SK-N-SH (cell line): ENCODE results near the gene TAS1R3. TPM values are rescaled to one million over a fixed set of nuclear protein-coding genes. Genes with fewer than 3 reads are reported as not detected.

Experiments
- CTCF ChIA-PET: fragments of 300-600, 350-600 bp; formaldehyde crosslinking; extraction: SDS; loops from one replicate; lab custom pipeline; 2021; lab: Yijun Ruan, JAX
- POLR2A ChIA-PET: fragments of 350-600 bp; sonication (Branson Sonifier 250); formaldehyde crosslinking; extraction: SDS; loops from one replicate; lab custom pipeline; 2020; ENCODE audit warnings: antibody characterized with exemption, inconsistent platforms; lab: Yijun Ruan, JAX
- DNase-seq: peaks from one replicate; pipeline ENCODE4 v3.0.0; 2012
- H2AFZ ChIP-seq: fragments of 200-600 bp; sonication (generic); 2 replicates; pipeline ENCODE4 v1.8.1; 2016; ENCODE audit warnings: antibody characterized with exemption, mild to moderate bottlenecking, low read depth
- H3F3A ChIP-seq: fragments of 200-600 bp; sonication (generic); replicated peaks from 2 replicates; pipeline ENCODE3; 2016; ENCODE audit warnings: antibody characterized with exemption, mild to moderate bottlenecking; ENCODE audit not compliant: insufficient read depth
- H3K27ac ChIP-seq, 2 experiments: fragments of 200-500 bp in 1 of 2; fragments of 200-600 bp in 1 of 2; sonication (Bioruptor generic) in 1 of 2; sonication (generic), shearing (Covaris generic) in 1 of 2; 2 replicates each; pipeline versions ENCODE4 v1.5.1 to v1.6.1; 2014 to 2016; ENCODE audit warnings: low read depth in 2 of 2, inconsistent platforms in 1 of 2, low read length in 1 of 2, mild to moderate bottlenecking in 1 of 2, mixed read lengths in 1 of 2
- H3K27me3 ChIP-seq: fragments of 200-600 bp; sonication (generic), shearing (Covaris generic); 2 replicates; pipeline ENCODE4 v1.6.1; 2016; ENCODE audit warnings: mixed run types; ENCODE audit not compliant: insufficient read depth
- H3K36me3 ChIP-seq, 2 experiments: fragments of 200-500 bp in 1 of 2; fragments of 200-600 bp in 1 of 2; sonication (Bioruptor generic) in 1 of 2; sonication (generic) in 1 of 2; replicated peaks in 1 of 2; 2 replicates each; pipeline versions ENCODE3 to v1.5.1; 2014 to 2016; ENCODE audit warnings: low read length in 1 of 2, mild to moderate bottlenecking in 1 of 2; ENCODE audit not compliant: insufficient read depth in 2 of 2, control insufficient read depth in 1 of 2
- H3K4me1 ChIP-seq, 2 experiments: fragments of 200-500 bp in 1 of 2; fragments of 200-600 bp in 1 of 2; sonication (Bioruptor generic) in 1 of 2; sonication (generic), shearing (Covaris generic) in 1 of 2; 2 replicates each; pipeline versions ENCODE4 v1.5.1 to v1.6.1; 2014 to 2016; ENCODE audit warnings: low read depth in 1 of 2, low read length in 1 of 2, mixed run types in 1 of 2; ENCODE audit not compliant: insufficient read depth in 2 of 2, control insufficient read depth in 1 of 2
- H3K4me2 ChIP-seq: fragments of 200-600 bp; sonication (generic), shearing (Covaris generic); 2 replicates; pipeline ENCODE4 v1.6.1; 2017; ENCODE audit warnings: mixed run types
- H3K4me3 ChIP-seq, 2 experiments: fragments of 200-500 bp in 1 of 2; fragments of 200-600 bp in 1 of 2; sonication (Bioruptor generic) in 1 of 2; sonication (generic), shearing (Covaris generic) in 1 of 2; 2 replicates each; pipeline versions ENCODE4 v1.5.1 to v1.8.1; 2014 to 2016; ENCODE audit warnings: low read depth in 2 of 2, inconsistent platforms in 1 of 2, low read length in 1 of 2, mild to moderate bottlenecking in 1 of 2, mixed read lengths in 1 of 2, moderate library complexity in 1 of 2
- H3K79me2 ChIP-seq: fragments of 200-600 bp; sonication (generic); 2 replicates; pipeline ENCODE4 v1.8.1; 2017; ENCODE audit warnings: mild to moderate bottlenecking; ENCODE audit not compliant: insufficient read depth
- H3K9ac ChIP-seq: fragments of 200-600 bp; sonication (generic); 2 replicates; pipeline ENCODE4 v1.6.1; 2017; ENCODE audit warnings: mixed run types
- H3K9me2 ChIP-seq: fragments of 200-600 bp; sonication (generic); 2 replicates; pipeline ENCODE4 v1.6.1; 2017; ENCODE audit warnings: mixed run types
- H3K9me3 ChIP-seq: fragments of 200-600 bp; sonication (generic); 2 replicates; pipeline ENCODE4 v1.6.1; 2017; ENCODE audit warnings: mixed run types, mild to moderate bottlenecking, moderate library complexity
- H4K20me1 ChIP-seq: fragments of 200-600 bp; sonication (generic); 2 replicates; pipeline ENCODE4 v1.6.1; 2017; ENCODE audit warnings: mild to moderate bottlenecking, mixed run types; ENCODE audit not compliant: insufficient read depth
- CHD2 ChIP-seq: fragments of 150-350 bp; IDR thresholded peaks from 2 replicates; pipeline ENCODE4 v1.6.1; 2018; ENCODE audit warnings: low read length; ENCODE audit not compliant: partially characterized antibody
- EZH2phosphoT487 ChIP-seq: fragments of 200-600 bp; sonication (generic); IDR thresholded peaks from 2 replicates; pipeline ENCODE4 v1.6.1; 2017; ENCODE audit warnings: low read depth, mixed run types, mild to moderate bottlenecking, antibody characterized with exemption, moderate library complexity, borderline replicate concordance
- JUND ChIP-seq: IDR thresholded peaks from 2 replicates; pipeline ENCODE4 v1.4.0; 2012
- NRF1 ChIP-seq: IDR thresholded peaks from 2 replicates; pipeline ENCODE4 v1.6.1; 2012; ENCODE audit warnings: low read depth, mild to moderate bottlenecking, low read length
- RFX5 ChIP-seq: IDR thresholded peaks from 2 replicates; pipeline ENCODE4 v1.6.1; 2012; ENCODE audit warnings: mild to moderate bottlenecking, improper control_type of control experiment, low read length
- RXRA ChIP-seq: IDR thresholded peaks from 2 replicates; pipeline ENCODE4 v1.4.0; 2012; ENCODE audit warnings: low read depth, mild to moderate bottlenecking, borderline replicate concordance
- SMC3 ChIP-seq: IDR thresholded peaks from 2 replicates; pipeline ENCODE4 v1.6.1; 2012; ENCODE audit warnings: low read depth, low read length, improper control_type of control experiment
- TCF12 ChIP-seq: IDR thresholded peaks from 2 replicates; pipeline ENCODE4 v1.4.0; 2012
- WGBS: methylation state at CpG from one replicate; pipeline ENCODE4 v1.1.6; 2017; ENCODE audit warnings: low lambda C conversion rate; 5-methylcytosine and 5-hydroxymethylcytosine counted together
- polyA plus RNA-seq, 3 experiments: library from polyadenylated mRNA; depleted of rRNA; stranded (reverse); fragments of >200 nt; gene quantifications; 2 replicates each; pipeline ENCODE4 v1.2.3, GENCODE V29; 2012
- TF ChIP-seq, protein P1 (sequence below): IDR thresholded peaks from 2 replicates; pipeline ENCODE4 v1.6.1; 2012; ENCODE audit warnings: mild to moderate bottlenecking, low read depth, low read length, moderate library complexity
- TF ChIP-seq, protein P2 (sequence below): IDR thresholded peaks from 2 replicates; pipeline ENCODE4 v1.4.0; 2012; ENCODE audit warnings: low read depth
- TF ChIP-seq, protein P3 (sequence below): IDR thresholded peaks from 2 replicates; pipeline ENCODE4; 2012
- TF ChIP-seq, protein P4 (sequence below): fragments of 150-350 bp; IDR thresholded peaks from 2 replicates; pipeline ENCODE4 v1.6.1; 2016; ENCODE audit warnings: mild to moderate bottlenecking, low read depth, low read length
- TF ChIP-seq, protein P5 (sequence below): IDR thresholded peaks from 2 replicates; pipeline ENCODE4 v1.4.0; 2012; ENCODE audit warnings: low read depth, borderline replicate concordance

Gene TAS1R3
- polyA plus RNA-seq, 1 of the 3 experiments (the other 2 are of a cell fraction), result 0.08 TPM

DNA sequence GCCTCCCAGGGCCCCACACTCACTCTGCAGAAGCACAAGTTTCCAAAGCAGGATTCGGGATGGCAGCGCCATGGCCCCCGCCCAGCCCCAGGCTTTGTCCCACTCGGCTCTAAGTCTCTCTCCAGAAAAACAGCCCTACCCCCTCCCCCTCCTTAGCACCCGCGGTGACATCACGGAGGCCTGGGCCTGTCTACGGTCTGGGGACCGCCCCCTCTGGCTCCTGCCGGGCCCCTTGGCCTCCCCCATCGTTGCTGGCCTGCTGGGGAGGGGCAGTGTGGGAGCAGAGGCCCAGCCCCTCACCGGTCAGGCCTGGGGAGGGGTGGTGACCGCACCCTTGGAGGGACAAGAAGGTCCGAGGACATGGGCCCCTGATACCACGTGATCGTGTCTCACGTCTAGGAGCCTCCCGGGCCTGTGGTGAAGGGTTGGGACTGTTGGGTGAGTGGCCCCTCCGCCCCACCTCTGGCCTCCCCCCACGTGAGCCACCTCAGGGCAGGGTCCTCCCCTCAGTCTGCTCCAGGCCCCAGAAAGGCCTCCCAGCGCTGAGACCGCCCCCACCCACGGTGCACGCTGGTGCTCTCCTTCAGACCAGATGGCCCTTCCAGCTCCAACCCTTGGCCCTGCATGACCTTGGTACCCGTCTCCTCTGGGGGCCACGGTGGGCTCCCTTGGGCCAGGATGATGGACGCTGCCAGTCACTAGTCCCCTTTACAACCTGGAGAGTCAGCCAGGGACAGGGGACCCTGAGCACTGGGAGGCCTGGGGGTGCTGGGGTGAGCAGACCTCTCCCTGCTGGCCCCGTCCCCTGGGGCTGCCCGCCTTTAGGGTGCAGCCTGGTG, 27.6 kb downstream of the TAS1R3 start, which contains the start of gene MXRA8 (continued):
- TF ChIP-seq CHD2 (no peak), EZH2phosphoT487 (no peak), RFX5 (no peak)

DNA sequence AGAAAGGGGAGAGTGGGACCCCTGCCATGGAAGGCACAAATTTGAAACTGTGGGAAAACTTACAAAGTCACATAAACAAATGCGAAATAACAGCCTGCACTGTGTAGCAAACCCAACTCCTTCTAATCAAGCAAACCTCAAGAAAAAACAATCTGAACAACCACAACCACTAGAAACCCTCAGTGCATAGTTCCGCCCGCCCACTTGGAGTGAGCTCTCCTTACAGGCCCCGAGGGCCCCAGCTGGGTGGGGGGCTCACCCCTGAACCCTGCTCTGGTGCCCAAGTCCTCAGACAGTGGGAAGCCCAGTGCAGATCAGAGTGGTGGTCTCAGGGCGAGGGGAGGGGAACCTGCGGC, 28.2 kb downstream of the TAS1R3 start:
- CTCF ChIA-PET, result interaction anchor here (0.8 to 3.6 kb wide), 2 partner anchors 11 to 12 kb away, joined by 4 to 37 read pairs; no protein-coding TSS in a partner anchor
- TF ChIP-seq TCF12 (no peak), RFX5 (no peak), RXRA (no peak), JUND (no peak), NRF1 (no peak), CHD2 (no peak), SMC3 (no peak)
- TF ChIP-seq, protein P1, sequence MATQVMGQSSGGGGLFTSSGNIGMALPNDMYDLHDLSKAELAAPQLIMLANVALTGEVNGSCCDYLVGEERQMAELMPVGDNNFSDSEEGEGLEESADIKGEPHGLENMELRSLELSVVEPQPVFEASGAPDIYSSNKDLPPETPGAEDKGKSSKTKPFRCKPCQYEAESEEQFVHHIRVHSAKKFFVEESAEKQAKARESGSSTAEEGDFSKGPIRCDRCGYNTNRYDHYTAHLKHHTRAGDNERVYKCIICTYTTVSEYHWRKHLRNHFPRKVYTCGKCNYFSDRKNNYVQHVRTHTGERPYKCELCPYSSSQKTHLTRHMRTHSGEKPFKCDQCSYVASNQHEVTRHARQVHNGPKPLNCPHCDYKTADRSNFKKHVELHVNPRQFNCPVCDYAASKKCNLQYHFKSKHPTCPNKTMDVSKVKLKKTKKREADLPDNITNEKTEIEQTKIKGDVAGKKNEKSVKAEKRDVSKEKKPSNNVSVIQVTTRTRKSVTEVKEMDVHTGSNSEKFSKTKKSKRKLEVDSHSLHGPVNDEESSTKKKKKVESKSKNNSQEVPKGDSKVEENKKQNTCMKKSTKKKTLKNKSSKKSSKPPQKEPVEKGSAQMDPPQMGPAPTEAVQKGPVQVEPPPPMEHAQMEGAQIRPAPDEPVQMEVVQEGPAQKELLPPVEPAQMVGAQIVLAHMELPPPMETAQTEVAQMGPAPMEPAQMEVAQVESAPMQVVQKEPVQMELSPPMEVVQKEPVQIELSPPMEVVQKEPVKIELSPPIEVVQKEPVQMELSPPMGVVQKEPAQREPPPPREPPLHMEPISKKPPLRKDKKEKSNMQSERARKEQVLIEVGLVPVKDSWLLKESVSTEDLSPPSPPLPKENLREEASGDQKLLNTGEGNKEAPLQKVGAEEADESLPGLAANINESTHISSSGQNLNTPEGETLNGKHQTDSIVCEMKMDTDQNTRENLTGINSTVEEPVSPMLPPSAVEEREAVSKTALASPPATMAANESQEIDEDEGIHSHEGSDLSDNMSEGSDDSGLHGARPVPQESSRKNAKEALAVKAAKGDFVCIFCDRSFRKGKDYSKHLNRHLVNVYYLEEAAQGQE, result no peak
- TF ChIP-seq, protein P2, sequence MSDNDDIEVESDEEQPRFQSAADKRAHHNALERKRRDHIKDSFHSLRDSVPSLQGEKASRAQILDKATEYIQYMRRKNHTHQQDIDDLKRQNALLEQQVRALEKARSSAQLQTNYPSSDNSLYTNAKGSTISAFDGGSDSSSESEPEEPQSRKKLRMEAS, result no peak
- TF ChIP-seq, protein P3, sequence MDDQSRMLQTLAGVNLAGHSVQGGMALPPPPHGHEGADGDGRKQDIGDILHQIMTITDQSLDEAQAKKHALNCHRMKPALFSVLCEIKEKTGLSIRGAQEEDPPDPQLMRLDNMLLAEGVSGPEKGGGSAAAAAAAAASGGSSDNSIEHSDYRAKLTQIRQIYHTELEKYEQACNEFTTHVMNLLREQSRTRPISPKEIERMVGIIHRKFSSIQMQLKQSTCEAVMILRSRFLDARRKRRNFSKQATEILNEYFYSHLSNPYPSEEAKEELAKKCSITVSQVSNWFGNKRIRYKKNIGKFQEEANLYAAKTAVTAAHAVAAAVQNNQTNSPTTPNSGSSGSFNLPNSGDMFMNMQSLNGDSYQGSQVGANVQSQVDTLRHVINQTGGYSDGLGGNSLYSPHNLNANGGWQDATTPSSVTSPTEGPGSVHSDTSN, result no peak
- TF ChIP-seq, protein P4, sequence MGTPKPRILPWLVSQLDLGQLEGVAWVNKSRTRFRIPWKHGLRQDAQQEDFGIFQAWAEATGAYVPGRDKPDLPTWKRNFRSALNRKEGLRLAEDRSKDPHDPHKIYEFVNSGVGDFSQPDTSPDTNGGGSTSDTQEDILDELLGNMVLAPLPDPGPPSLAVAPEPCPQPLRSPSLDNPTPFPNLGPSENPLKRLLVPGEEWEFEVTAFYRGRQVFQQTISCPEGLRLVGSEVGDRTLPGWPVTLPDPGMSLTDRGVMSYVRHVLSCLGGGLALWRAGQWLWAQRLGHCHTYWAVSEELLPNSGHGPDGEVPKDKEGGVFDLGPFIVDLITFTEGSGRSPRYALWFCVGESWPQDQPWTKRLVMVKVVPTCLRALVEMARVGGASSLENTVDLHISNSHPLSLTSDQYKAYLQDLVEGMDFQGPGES, result no peak
- TF ChIP-seq, protein P5, sequence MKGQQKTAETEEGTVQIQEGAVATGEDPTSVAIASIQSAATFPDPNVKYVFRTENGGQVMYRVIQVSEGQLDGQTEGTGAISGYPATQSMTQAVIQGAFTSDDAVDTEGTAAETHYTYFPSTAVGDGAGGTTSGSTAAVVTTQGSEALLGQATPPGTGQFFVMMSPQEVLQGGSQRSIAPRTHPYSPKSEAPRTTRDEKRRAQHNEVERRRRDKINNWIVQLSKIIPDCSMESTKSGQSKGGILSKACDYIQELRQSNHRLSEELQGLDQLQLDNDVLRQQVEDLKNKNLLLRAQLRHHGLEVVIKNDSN, result no peak
- 0 out of 2 replicates have a peak overlapping the region, but pooled peaks have one; percentile 41 for H2AFZ ChIP-seq

More for the DNA sequence above, 28.2 kb downstream of the TAS1R3 start:
- no peak for DNase-seq
- no peaks in the 10 kb centered on the region for H3K27me3 ChIP-seq
- H3K79me2 ChIP-seq, result no peaks in the 10 kb centered on the region
- WGBS, result 91% methylated on average over 3 of the region's 6 CpGs
- H3F3A ChIP-seq, result peaks cover 7% of the 10 kb centered on the region
- peak overlapping the region; percentile 67; the same call in 1 of the 2 replicates for H3K9ac ChIP-seq
- peaks cover 20 to 46% of the 10 kb centered on the region in 2 experiments; a peak in 3 of 4 replicates for H3K4me1 ChIP-seq
- H3K36me3 ChIP-seq, result no peaks in the 10 kb centered on the region
- POLR2A ChIA-PET, result interaction anchor here (0.7 to 1.6 kb wide), 3 partner anchors 10 to 16 kb away, joined by 3 to 6 read pairs (median 3); partner anchors contain the start of gene AURKAIP1
- H3K27ac ChIP-seq, result peak overlapping the region; percentile 88 to 98
- H3K4me2 ChIP-seq, result peak overlapping the region; percentile 70
- no peaks in the 10 kb centered on the region for H3K9me2 ChIP-seq
- H3K9me3 ChIP-seq, result no peaks in the 10 kb centered on the region
- no peak overlapping the region for H3K4me3 ChIP-seq
- no peaks in the 10 kb centered on the region for H4K20me1 ChIP-seq
